GM19239 (cell line): Measurements from ENCODE around the gene SEMA6A.

Experiments used
- DNase-seq: peaks from one replicate; pipeline ENCODE4 v3.0.0; 2011; ENCODE audit warnings: low spot score; ENCODE audit not compliant: insufficient read length
- FAIRE-seq: peaks from 2 replicates; lab custom pipeline; 2011; peaks lifted over from hg19 to GRCh38; lab: Jason Lieb, UNC

The SEMA6A gene

DNA sequence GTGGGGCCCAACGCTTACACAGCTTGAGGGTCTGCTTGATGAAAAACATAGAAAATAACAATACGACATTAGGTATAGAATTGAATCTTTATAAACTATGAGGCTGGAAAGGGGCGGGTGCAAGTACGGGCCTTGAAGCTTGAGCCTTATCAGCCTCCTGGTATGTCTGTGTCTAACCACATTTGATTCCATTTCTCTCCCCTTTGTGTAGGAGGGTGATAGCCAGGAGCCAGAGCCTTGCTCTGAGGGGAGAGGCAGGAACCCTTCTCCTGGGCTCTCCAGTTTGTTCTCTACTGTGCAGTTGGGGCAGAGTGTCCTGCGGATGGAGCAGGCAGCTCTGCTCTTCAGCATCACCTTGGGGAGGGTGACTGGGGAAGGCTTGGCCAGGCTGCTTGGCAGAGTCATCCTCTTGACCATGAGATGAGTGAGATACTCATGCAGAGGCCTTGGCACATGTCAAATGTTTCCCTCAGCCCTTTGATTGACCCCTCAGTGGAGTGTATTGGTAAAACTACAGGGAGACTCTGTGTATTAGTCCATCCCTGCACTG, 153.5 kb downstream of the SEMA6A start:
- FAIRE-seq: no peak
- DNase-seq: no peak

DNA sequence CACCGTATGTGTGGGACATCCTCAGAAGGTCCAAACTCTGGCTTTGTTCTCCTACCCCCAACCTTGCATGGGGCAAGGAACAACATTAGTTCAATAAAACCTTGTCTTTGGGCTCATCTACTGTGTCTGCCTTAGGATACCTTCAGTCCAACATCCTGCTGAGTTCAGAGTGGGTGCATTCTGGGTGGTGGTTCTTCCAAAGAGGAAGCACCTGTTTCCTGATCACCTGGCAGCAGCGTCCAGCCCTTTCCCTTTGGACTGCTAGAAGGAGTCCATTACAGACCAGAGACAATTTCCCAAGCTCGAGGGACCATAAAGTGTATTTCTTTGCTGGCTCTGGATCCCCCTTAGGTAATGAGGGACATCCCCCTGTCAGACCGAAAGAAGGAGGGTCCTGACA, 154.1 kb downstream of the SEMA6A start:
- FAIRE-seq (no peak), DNase-seq (no peak)

DNA sequence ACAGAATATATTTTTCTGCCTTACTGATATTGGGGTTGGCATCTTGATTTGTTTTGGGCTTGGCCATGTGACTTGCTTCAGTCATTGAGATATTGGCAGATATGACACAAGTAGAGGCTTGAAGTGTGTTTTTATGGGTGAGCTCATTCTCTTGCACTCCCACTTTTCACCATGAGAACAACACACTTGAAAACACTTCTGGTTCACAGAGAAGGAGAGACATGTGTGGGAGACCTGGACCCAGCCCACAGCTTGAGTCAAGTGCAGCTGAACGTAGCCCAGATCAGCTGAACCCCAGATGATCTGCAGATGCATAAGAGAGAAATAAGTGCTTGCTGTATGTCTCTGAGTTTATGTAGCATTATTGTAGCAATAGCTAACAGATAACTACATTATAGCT, 155.4 kb downstream of the SEMA6A start:
- DNase-seq (no peak), FAIRE-seq (no peak)

GRCh38 chr5:116418774-116419173, 155.8 kb downstream of the SEMA6A start:
- no peak for DNase-seq
- FAIRE-seq: no peak

- DNase-seq (no peak), FAIRE-seq (no peak)
Measured at GRCh38 chr5:116418016-116418415, 156.6 kb downstream of the SEMA6A start.

DNA sequence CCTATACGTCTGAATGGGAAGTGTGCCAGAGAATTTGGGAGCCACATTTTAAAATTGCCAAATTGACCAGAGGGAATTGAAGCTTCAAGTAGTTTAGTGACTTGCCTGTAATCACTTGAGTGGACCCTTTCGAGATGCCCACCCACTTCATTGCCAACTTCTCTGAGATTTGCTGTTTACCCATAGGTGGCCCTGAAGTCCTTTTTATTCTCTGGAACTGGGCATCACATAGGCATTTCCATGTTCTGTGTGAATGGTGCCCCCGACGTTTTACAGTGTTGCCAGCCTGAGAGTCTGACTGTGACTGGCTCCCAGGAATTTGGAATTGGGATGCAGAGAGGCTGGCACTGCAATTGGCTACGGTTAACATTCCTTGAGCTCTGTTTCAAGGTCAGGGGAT, 158.6 kb downstream of the SEMA6A start:
- DNase-seq (no peak), FAIRE-seq (no peak)

- FAIRE-seq (no peak), DNase-seq (no peak)
Measured at GRCh38 chr5:116415182-116415581, 159.4 kb downstream of the SEMA6A start.

GRCh38 chr5:116411101-116411571, 163.5 kb downstream of the SEMA6A start:
- FAIRE-seq (no peak), DNase-seq (no peak)

GRCh38 chr5:116410336-116410890, 164.2 kb downstream of the SEMA6A start:
- FAIRE-seq: no peak

GRCh38 chr5:116409591-116410296, 164.9 kb downstream of the SEMA6A start:
- no peak for FAIRE-seq
- no peak for DNase-seq

More at GRCh38 chr5:116410336-116410890, 164.2 kb downstream of the SEMA6A start:
- no peak for DNase-seq

GRCh38 chr5:116406306-116407041, 168.1 kb downstream of the SEMA6A start:
- FAIRE-seq (no peak), DNase-seq (no peak)

DNA sequence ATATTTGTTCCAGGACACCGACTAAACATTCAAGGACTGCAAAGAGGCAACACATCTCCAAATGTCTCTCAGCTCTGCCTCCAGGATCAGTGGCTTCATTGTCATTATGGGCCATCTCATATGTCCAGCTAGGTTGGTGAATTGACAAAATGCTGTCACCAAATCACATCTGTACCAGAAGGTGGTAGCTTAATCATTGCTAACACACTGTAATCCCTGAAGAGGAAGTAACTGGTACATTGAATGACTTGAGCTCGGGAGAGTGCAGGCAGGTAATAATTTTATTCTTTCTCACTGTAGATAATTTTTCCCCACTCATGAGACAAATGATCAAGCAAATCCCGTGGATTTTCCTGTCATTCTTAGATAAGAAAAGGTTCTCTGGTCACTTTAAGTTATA, 169.8 kb downstream of the SEMA6A start:
- no peak for FAIRE-seq
- DNase-seq: no peak

GRCh38 chr5:116404016-116404415, 170.6 kb downstream of the SEMA6A start:
- FAIRE-seq (no peak), DNase-seq (no peak)

GRCh38 chr5:116402235-116402634, 172.4 kb downstream of the SEMA6A start:
- FAIRE-seq (no peak), DNase-seq (no peak)

GRCh38 chr5:116401576-116401975, 173.0 kb downstream of the SEMA6A start:
- no peak for FAIRE-seq
- DNase-seq: no peak

DNA sequence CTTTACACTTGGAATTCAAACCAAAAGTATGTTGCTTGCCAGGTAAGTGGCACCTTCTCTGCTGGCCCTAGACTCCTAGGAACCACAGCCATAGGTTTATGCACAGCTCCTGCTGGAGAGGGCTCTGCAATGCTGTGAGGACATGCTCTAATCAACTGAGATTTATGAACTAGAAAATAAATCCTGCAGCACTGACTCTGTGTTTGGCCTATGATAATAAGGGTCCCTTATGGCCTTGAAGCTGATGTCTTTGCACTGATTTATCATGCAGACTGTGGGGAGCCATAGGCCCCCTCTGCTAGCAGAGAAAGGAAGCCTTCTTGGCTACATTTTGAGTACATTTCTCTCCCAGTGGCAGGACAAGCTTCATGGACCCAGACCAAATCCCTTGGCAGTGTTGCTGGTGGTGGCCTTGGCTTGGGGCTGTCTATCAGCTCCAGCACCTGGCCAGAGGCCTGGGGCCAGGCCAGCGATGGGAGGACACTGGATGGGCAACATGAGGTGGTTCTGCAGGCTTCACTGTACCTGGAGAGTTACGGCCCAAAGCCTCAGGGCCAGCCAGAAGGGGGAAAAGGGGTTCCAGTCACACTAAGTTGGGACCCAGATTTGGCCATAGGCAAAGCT, 178.0 kb downstream of the SEMA6A start:
- FAIRE-seq: no peak

GRCh38 chr5:116395631-116396203, 178.9 kb downstream of the SEMA6A start:
- DNase-seq (no peak), FAIRE-seq (no peak)

More for the DNA sequence above, 178.0 kb downstream of the SEMA6A start:
- no peak for DNase-seq

GRCh38 chr5:116395226-116395625, 179.4 kb downstream of the SEMA6A start:
- no peak for FAIRE-seq
- DNase-seq: no peak

DNA sequence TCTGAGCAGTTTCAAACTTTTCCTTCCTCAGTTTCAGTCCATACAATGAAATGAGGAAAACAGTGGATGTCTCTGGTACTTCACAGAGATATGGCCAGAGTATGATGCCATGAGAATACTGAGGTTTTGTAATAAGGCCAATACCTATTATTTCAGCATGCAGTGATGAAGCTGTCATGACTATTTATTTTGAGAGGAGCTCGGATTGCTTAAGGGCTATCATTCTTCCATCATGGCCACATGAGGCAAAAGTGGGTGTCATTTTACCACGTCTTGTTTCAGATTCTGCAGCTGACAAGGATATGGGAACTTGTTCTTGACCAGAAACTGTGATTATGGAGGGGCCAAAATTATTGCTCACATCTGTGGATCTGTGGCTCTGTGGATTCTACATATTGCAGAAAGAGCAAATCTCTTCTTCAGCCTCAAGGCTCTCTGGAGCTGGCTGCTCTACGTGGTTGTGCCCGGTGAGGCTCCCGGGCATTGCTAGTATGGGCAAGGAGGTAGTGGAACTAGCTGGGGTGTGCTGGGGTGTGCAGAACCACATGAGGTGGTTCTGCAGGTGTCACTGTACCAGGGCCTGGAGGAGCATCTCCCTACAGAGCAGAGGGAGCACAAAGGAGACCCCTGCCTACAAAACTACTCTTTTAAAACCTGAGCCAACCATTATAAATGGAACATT, 180.3 kb downstream of the SEMA6A start:
- no peak for FAIRE-seq
- no peak for DNase-seq
